Stimulated activated CD4-positive, alpha-beta T cell treated with anti-CD3 and anti-CD28 coated beads, Interleukin-1b, Interleukin-23, amount 100 ng/mL, for 24 hours (primary cell): ENCODE data around the gene CEND1.
A peak's percentile ranks its signal among the peaks of the same experiment; 100 is the strongest.
"Not testable (repeated sequence)": the region's sequence is repeated elsewhere in the genome, so short reads cannot be mapped to it uniquely, and the experiment has no call there.

Experiments
- DNase-seq, 4 experiments: peaks; one replicate each; pipeline ENCODE4 v3.0.0-alpha.2; 2020; ENCODE audit warnings: low read depth in 4 of 4, low spot score in 1 of 4

CEND1 gene

DNA sequence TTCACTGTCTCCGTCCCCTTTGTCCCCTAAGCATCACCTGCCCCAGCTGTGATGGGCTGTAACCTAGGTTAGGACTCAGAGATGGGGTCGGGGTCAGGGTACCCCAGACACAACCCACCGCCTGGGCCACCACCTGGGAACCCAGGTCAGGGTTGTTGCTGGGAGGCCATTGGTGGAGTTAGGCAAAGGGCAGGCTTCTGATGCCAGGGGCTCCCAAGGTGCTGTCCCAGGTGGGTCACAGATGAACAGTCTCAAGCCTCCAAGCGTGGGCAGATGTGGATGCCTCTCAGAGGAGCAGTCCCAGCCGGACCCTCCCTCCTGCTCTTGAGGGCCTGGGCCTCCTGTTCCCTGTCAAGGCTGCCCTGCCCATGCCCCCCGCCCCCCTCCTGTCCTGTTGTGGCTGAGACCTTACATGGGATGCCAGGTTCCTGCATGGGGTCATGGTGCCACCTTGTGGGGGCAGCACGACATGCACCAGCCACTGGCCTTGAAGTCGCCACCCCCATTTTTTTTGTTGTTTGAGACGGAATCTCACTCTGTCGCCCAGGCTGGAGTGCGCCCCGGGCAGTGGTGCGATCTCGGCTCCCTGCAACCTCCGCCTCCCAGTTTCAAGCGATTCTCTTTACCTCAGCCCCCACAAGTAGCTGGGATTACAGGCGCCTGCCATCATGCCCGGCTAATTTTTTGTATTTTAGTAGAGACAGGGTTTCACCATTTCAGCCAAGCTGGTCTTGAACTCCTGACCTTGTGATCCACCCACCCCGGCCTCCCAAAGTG, 24.7 kb downstream of the CEND1 start:
- peak in 1 of 4 experiments; percentile 43 for DNase-seq

DNA sequence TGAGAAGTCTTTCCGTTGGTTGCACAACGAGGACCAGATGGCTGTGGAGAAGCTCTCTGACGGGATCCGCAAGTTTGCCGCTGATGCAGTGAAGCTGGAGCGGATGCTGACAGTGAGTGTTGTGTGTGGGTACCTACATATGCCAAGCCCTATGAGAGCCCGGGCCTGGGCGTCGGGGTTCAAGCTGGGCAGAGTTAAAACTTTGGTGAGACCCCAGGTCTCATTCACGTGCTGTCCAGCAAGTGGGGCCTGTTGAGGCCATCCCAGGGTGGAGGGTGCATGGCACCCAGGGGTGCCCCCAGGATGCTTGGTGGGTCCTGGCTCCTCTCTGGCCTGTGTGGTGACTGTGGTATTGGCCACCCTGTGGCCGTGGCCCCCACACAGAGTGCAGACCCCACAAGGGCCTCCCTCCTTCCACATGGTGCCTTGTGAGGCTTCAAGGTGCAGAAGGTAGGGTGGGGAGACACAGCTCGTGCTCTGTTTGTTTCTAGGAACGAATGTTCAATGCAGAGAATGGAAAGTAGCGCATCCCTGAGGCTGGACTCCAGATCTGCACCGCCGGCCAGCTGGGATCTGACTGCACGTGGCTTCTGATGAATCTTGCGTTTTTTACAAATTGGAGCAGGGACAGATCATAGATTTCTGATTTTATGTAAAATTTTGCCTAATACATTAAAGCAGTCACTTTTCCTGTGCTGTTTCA, 25.4 kb downstream of the CEND1 start:
- DNase-seq = no peak

DNA sequence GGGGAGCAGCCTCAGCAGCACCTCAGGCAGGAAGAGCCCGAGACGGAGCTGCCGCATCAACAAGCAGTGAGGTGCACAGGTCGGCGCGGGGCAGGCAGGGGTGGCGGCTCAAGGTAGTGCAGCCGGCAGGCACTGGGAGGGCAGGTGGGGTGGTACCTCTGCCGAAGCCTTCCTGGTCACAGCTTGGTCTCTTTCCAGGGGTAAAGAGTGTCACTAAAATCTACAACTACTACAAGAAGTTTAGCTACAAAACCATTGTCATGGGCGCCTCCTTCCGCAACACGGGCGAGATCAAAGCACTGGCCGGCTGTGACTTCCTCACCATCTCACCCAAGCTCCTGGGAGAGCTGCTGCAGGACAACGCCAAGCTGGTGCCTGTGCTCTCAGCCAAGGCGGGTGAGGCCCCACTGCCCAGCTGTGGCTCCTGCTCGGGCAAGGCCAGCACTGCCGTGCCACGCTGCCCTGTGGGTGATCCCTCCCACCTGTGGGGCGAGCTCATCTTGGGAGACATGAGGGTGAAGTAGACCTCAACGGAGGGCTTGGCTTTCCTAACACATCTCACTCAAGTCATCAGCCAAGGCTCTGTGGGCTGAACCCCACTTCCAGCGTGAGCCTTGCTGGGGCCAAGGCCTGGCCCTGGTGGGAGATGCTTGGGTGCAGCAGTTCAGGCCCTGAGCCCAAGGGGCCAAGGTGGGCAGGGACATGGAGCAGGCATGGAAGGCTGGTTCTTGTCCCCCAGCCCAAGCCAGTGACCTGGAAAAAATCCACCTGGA, 26.2 kb downstream of the CEND1 start:
- no peak for DNase-seq

DNA sequence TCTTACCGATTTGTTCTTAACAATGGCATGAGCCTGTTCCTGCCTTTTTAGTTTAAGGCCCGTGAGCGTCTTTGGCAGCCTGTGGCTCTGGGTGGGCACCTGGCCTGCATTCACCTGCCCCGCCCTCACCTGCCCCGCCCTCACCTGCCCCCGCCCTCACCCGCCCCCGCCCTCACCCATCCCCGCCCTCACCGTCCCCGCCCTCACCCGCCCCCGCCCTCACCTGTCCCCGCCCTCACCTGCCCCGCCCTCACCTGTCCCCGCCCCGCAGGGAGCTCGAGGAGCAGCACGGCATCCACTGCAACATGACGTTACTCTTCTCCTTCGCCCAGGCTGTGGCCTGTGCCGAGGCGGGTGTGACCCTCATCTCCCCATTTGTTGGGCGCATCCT, 26.8 kb downstream of the CEND1 start:
- DNase-seq = no peak

DNA sequence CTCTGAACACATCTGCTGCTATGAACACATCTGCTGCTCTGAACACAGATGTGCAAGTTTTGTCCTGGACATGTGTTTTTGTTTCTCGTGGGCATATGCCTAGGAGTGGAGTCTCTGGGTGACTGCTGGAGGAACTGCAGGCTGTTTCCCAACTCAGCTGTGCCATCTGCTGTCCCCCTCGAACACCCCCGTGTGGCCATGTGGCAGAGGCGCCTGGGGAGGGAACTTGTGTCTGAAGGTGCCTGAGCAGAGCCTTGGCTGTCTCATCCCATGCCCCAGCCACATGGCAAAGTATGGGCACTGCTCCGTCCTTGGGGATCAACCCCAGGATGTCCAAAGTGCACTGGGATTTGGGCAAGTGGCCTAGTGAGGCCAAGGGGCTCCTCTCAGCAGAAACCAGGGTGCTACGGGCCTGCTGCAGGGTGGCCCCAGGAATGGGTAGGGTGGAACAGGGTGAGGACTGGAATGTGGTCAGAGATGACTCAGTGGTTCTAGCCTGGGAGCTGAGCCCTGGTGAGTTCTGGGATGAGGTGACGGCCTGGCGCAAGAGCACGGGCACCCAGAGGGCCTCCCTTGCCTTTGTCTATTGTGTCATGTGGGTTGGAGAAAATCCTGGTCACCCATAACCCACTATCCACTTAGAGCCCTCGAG, 27.3 kb downstream of the CEND1 start:
- no peak for DNase-seq

- DNase-seq = no peak
Observed at GRCh38 chr11:761526-762108, 28.3 kb downstream of the CEND1 start.

DNA sequence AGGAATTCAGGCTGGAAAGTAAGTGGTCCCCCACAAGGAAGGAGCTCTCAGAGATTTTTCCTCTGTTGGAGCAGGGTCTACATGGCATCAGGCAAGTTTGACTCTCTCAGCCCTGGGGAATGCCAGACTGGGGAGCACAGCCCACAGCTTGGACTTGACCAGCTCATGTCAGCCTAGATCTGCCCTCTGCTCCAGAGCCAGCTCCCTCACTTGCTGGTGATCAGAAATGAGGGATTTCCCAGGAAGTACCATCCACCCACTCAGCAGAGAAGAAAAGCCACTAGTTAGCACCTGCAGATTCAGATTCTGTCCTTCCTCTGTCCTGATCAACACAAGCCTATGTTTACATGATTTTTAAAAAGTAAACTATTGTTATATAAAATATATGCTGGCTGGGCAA, 29.7 kb downstream of the CEND1 start:
- no peak for DNase-seq

DNA sequence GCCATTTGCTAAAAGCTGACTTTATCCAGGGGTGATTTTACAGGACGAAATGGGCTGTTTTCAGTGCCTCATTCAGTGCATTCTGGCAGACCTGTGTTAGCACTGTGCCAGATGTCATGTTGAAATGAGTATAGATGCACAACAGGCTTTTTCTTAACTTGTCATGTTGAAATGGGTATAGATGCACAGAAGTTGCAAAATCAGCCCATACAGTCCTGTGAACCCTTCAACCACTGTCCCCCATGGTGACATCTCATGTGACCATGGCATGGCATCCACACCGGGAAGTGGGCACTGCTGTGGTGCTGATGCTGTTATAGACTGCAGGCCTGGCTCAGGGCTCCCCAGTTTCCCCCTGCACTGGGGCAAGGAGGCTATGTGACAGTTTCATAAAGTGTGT, 40.2 kb downstream of the CEND1 start:
- DNase-seq = no peak

DNA sequence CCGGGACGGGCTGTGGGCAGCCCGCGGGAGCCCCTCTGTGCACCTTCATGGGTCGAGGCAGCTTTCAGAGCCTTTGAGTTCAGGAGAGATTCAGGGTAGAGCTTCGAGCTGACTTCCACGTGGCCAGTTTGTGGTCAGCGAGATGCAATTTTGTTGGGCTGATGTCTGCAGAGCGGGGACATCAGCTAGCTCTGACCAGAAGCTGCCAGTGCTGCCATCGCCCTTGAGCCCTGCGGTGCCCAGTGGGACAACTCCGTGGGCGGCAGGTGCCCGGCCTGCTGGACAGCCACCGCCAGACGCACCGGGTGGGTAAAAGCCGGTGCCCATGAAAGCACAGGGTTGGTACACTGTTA, 41.9 kb downstream of the CEND1 start:
- no peak for DNase-seq

DNA sequence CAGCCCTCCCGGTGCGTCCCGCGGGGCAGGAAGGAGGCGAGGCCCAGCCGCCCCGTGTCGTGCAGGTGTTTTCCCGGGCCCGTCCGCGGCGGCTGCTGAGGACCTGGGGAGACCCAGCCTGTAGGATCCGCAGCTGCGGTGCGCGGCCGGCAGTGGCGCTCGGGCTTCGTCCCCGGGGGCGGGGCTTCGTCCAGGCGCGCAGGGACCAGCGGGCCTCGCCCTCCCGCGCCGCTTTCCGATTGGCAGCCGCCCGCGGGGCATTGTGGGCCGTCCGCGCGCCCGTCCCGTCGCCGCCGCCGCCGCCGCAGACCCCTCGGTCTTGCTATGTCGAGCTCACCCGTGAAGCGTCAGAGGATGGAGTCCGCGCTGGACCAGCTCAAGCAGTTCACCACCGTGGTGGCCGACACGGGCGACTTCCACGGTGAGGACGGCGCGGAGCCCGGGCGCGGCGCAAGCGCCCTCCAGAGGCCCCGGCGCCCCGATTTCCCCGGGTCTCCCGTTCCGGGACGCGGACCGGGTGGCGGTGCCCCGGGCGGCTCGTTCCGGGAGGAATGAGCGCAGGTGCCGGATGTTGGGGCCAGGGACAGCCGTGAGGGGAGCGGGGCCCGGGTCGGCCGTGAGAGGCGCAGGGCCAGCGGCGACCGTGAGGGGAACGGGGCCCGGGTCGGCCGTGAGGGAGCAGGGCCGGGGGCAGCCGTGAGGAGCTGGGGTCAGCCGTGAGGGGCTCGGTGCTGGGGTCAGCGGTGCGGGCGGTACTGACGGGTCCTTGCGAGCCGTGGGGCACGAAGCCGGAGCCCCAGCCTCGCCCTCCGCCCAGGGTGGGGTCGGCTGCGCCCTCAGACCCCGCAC, 42.5 kb downstream of the CEND1 start, which contains the start of gene TALDO1:
Gene TALDO1, plus strand, starts transcription at position 307 of the 849 bp plus-strand sequence. Its CDS starts 18 bp downstream, at position 325.
- peak; percentile 67 to 92 (median 74) for DNase-seq

GRCh38 chr11:746289-747157, 43.4 kb downstream of the CEND1 start:
- no peak for DNase-seq

GRCh38 chr11:745428-745827, 44.5 kb downstream of the CEND1 start:
- no peak for DNase-seq

GRCh38 chr11:742571-743201, 47.2 kb downstream of the CEND1 start:
- DNase-seq = no peak

DNA sequence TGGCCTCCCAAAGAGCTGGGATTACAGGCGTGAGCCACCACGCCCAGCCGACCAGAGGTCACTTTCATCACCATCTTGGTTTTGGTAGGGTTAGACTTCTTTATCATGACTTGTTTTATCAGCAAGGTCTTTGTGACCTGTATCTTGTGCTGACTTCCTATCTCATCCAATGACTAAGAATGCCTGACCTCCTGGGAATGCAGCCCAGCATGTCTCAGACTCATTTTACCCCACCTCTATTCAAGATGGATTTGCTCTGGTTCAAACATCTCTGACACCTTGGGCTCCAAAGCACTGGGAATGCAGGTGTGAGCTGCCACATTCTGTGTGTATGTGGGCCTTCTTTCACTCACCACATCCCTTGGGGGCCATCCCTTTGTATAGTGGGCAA, 47.7 kb downstream of the CEND1 start:
- DNase-seq = no peak

DNA sequence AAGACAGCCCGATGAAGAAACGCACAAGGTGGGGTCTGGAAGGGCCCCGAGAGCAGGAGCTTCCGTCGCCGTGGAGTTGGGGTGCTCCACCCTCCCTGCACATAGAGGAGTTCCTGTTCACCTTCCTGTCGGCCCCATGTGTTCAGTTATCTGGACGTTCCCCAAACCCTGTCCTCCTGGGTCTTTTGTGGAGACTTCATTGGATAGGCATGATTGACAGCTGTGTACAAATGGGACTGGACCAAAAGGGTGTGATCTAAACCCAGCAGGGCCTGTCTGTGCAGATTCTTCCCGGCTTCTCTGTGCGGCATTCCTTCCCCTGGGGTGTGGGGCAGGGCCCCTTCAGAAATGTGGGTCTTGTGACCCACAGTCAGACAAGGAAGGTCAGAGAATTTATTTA, 52.0 kb downstream of the CEND1 start:
- not testable (repeated sequence) for DNase-seq

DNA sequence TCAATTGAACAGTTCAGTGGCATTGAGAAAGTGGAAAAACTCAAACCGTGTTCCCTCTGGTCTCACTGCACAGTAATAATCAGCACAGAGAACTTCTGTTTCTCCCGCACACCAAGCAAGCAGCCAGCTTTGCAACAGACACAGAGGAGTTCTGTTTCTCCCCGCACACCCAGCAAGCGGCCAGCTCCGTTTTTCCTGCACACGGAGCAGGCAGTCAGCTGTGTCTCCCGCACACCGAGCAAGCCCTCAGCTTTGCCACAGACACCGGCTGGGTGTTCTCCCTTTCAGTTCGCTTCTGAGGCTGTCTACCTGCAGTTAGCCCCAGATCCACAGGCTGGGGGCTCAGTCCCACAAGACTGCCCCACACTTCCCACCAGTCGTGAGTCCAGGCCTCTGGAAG, 52.5 kb downstream of the CEND1 start:
- no peak for DNase-seq
